Keratinocyte (primary cell): ENCODE results near the gene PCGF3. TPM values are rescaled to one million over a fixed set of nuclear protein-coding genes. Genes with fewer than 3 reads are reported as not detected.

ENCODE experiments used
- DNase-seq: peaks from one replicate; pipeline ENCODE4 v3.0.0-alpha.2; 2011; ENCODE audit warnings: low read depth, missing footprints, low spot score
- FAIRE-seq: peaks from 2 replicates; lab custom pipeline; 2011; peaks lifted over from hg19 to GRCh38; lab: Jason Lieb, UNC
- H2AFZ ChIP-seq: 2 replicates; pipeline ENCODE4 v1.6.0; 2012; ENCODE audit warnings: low read length, control low read depth, inconsistent platforms; ENCODE audit not compliant: control insufficient read depth
- H3K27ac ChIP-seq: 2 replicates; pipeline ENCODE4 v1.5.1; 2011; ENCODE audit warnings: low read length; ENCODE audit not compliant: control insufficient read depth, insufficient read depth
- H3K27me3 ChIP-seq: 3 replicates; pipeline ENCODE4 v1.6.0; 2011; ENCODE audit warnings: low read length; ENCODE audit not compliant: control insufficient read depth, insufficient read depth; ENCODE audit errors: extremely low read depth
- H3K36me3 ChIP-seq, 2 experiments: 2 replicates in 1 of 2; 3 replicates in 1 of 2; pipeline ENCODE4 v1.5.1; 2011; ENCODE audit warnings: low read length in 2 of 2, mild to moderate bottlenecking in 1 of 2; ENCODE audit not compliant: control insufficient read depth in 2 of 2, insufficient read depth in 2 of 2; ENCODE audit errors: extremely low read depth in 1 of 2
- H3K4me1 ChIP-seq: 3 replicates; pipeline ENCODE4 v1.5.1; 2011; ENCODE audit warnings: low read length; ENCODE audit not compliant: control insufficient read depth, insufficient read depth; ENCODE audit errors: extremely low read depth
- H3K4me2 ChIP-seq: 3 replicates; pipeline ENCODE4 v1.6.0; 2011; ENCODE audit warnings: low read depth, low read length; ENCODE audit not compliant: control insufficient read depth, insufficient read depth; ENCODE audit errors: extremely low read depth
- H3K4me3 ChIP-seq, 3 experiments: fragments of 200-600 bp in 1 of 3; sonication (generic) in 1 of 3; 2 replicates in 2 of 3; 3 replicates in 1 of 3; pipeline ENCODE4 v1.5.1; 2011 to 2016; ENCODE audit warnings: low read length in 3 of 3, mild to moderate bottlenecking in 3 of 3, control low read depth in 2 of 3, inconsistent platforms in 1 of 3, low read depth in 1 of 3, mixed read lengths in 1 of 3, mixed run types in 1 of 3, moderate library complexity in 1 of 3; ENCODE audit not compliant: control insufficient read depth in 2 of 3, insufficient read depth in 2 of 3; ENCODE audit errors: extremely low read depth in 1 of 3
- H3K79me2 ChIP-seq: 2 replicates; pipeline ENCODE4 v1.6.0; 2012; ENCODE audit warnings: low read length; ENCODE audit not compliant: control insufficient read depth, insufficient read depth
- H3K9ac ChIP-seq: 3 replicates; pipeline ENCODE4 v1.6.0; 2011; ENCODE audit warnings: low read length; ENCODE audit not compliant: control insufficient read depth, insufficient read depth; ENCODE audit errors: extremely low read depth
- H3K9me1 ChIP-seq: 3 replicates; pipeline ENCODE4 v1.6.0; 2011; ENCODE audit warnings: low read length; ENCODE audit not compliant: control insufficient read depth, insufficient read depth; ENCODE audit errors: extremely low read depth
- H3K9me3 ChIP-seq: 2 replicates; pipeline ENCODE4 v1.5.1; 2012; ENCODE audit warnings: low read depth, low read length; ENCODE audit not compliant: control insufficient read depth
- H4K20me1 ChIP-seq: 3 replicates; pipeline ENCODE4 v1.6.0; 2011; ENCODE audit warnings: low read length; ENCODE audit not compliant: control insufficient read depth, insufficient read depth; ENCODE audit errors: extremely low read depth
- CTCF ChIP-seq, 3 experiments: IDR thresholded peaks in 1 of 3; conservative IDR thresholded peaks in 1 of 3; optimal IDR thresholded peaks in 1 of 3; 2 replicates in 2 of 3; 3 replicates in 1 of 3; pipeline versions ENCODE3 to v1.5.1; 2011; ENCODE audit warnings: low read length in 3 of 3, mild to moderate bottlenecking in 3 of 3, moderate library complexity in 2 of 3, control low read depth in 1 of 3, inconsistent platforms in 1 of 3; ENCODE audit not compliant: insufficient read depth in 2 of 3; ENCODE audit errors: extremely low read depth in 1 of 3
- EZH2 ChIP-seq: IDR thresholded peaks from one replicate; pipeline ENCODE4 v1.6.1; 2012; ENCODE audit warnings: inconsistent platforms, mild to moderate bottlenecking, low read length, moderate library complexity
- dilution Hi-C: fragments of 300-500 bp; cut with MboI; formaldehyde crosslinking; loops from one replicate; pipeline ENCODE4 v1.7.0; 2020; ENCODE audit warnings: low sequenced_read_pairs; ENCODE audit not compliant: extremely low pct_ligation_motif_present
- polyA plus RNA-seq, 5 experiments: library from polyadenylated mRNA; depleted of rRNA in 3 of 5; stranded (reverse) in 3 of 5; stranded (forward) in 1 of 5; unstranded in 1 of 5; fragments of >200 nt; gene quantifications; 1 replicate in 1 of 5; 2 replicates in 3 of 5; 3 replicates in 1 of 5; pipeline versions ENCODE4 v1.2.1 to v1.2.3, GENCODE V29; 2011 to 2012; ENCODE audit warnings: missing spikeins in 2 of 5, low read depth in 1 of 5, low replicate concordance in 1 of 5

The PCGF3 gene
- polyA plus RNA-seq, 1 donor (not counting 4 experiments of a cell fraction or from before 2014, with no cell fraction given): 40.1 TPM

GRCh38 chr4:722851-723360 lies 17.3 kb downstream of the PCGF3 start:
- Histone ChIP-seq H3K9ac (no peak overlapping the region), H3K4me3 (no peak overlapping the region), H3K79me2 (peaks cover 78% of the 10 kb centered on the region), H3K27me3 (no peaks in the 10 kb centered on the region), H3K9me1 (peaks cover 2% of the 10 kb centered on the region), H2AFZ (no peak overlapping the region), H3K9me3 (no peaks in the 10 kb centered on the region), H3K4me1 (peaks cover 19% of the 10 kb centered on the region), H3K4me2 (no peak overlapping the region), H4K20me1 (peaks cover 13% of the 10 kb centered on the region), H3K36me3 (peaks cover 4 to 6% of the 10 kb centered on the region in 2 experiments), H3K27ac (no peak overlapping the region)
- dilution Hi-C loops: no loop called here
- FAIRE-seq (no peak), DNase-seq (no peak)
- TF ChIP-seq EZH2 (no peak), CTCF (optimal IDR thresholded peaks at IDR 0.05 in 1 of 3, IDR thresholded peaks at IDR 0.05 in 1 of 3, conservative IDR thresholded peaks at IDR 0.05 in 1 of 3; ENCODE audit: extremely low read depth in 1 of 3, insufficient read depth in 2 of 3, low read length in 3 of 3) (no peak)

- Histone ChIP-seq H3K9ac (no peak overlapping the region), H2AFZ (no peak overlapping the region), H3K9me1 (peaks cover 2% of the 10 kb centered on the region), H3K27me3 (no peaks in the 10 kb centered on the region), H3K36me3 (peaks cover 4 to 6% of the 10 kb centered on the region in 2 experiments), H3K4me3 (no peak overlapping the region), H3K4me1 (peaks cover 19% of the 10 kb centered on the region), H3K27ac (no peak overlapping the region), H3K4me2 (no peak overlapping the region), H4K20me1 (peaks cover 13% of the 10 kb centered on the region), H3K9me3 (no peaks in the 10 kb centered on the region), H3K79me2 (peaks cover 75% of the 10 kb centered on the region)
- DNase-seq (no peak), FAIRE-seq (no peak)
- TF ChIP-seq EZH2 (no peak), CTCF (optimal IDR thresholded peaks at IDR 0.05 in 1 of 3, IDR thresholded peaks at IDR 0.05 in 1 of 3, conservative IDR thresholded peaks at IDR 0.05 in 1 of 3; ENCODE audit: extremely low read depth in 1 of 3, insufficient read depth in 2 of 3, low read length in 3 of 3) (no peak)
- dilution Hi-C loops: no loop called here
Observed at GRCh38 chr4:723751-724530, 18.3 kb downstream of the PCGF3 start.
